HG02884 (cell line): ENCODE data around the gene CNTNAP2.
A peak's percentile ranks its signal among the peaks of the same experiment; 100 is the strongest.

Experiments used
- ATAC-seq: cut with Tn5 transposase; IDR thresholded peaks from one replicate; pipeline ENCODE4 v1.9.1; 2021; ENCODE audit warnings: mild to moderate bottlenecking, moderate library complexity; ENCODE audit not compliant: unreplicated experiment

CNTNAP2 gene

GRCh38 chr7:147944321-147944720 is 1827.7 kb downstream of the CNTNAP2 start:
- no peak for ATAC-seq

DNA sequence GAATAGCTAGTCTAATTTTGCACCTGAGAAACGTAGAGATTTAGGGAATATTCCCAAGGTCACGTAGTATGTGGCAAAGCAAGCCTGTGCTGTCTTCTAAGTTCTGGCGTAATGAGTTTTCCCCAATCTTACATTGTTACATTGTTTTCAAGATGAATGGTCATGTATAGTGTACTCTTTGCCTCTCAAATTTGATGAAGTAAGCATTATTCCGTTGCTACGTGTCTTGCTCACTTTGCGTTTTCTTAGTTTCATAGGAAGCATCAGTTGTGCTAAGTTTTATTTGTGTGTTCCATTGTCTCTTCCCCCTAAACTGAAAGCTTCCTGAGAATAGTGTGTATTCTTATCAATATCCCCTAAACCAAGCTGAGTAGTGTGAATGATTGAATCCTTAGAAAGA is 1836.3 kb downstream of the CNTNAP2 start:
- ATAC-seq = no peak

DNA sequence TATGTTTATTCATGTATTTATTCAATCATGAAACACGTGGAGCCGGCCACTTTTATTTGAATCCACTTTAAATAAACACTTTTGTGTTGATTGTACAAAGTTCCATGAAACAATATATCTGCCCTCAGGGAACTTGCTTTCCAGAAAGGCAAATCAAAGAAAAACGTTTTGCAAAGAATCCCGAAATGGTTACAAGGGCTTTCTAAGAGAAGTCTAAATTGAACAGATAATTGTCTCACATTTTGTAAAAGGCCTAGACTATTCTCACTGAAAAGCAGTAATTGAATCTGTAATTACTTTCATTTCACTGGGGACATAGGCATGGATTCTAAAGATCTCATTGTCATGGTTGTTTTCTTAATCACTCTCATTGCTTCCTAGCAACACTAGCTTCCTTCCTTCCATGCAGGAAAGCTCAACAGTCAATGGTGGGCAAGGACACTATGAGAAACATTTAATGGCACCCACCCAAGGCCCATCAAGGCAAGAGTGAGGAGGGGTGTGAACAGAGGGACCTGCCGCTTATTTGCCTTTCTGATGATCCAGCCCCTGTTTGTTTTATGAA is 1851.5 kb downstream of the CNTNAP2 start:
- no peak for ATAC-seq

DNA sequence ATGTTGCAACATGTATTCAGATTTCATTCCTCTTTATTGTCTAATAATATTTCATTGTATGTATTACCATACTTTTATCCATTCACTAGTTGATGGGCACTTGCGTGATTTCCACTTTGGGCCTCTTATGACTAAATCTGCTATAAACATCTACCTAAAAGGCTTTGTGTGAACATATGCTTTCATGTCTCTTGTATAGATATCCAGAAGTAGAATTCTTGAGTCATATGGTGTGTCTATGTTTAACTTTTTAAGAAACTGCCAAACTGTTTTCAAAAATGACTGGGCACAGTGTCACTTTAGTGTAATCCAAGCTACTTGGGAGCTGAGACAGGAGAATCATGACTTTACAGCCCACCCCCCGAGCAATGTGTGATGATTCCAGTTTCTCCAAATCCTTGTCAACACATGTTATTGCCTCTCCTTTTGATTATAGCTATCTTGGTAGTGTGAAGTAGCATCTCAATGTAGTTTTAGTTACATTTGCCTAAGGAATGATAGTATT is 1855.1 kb downstream of the CNTNAP2 start:
- ATAC-seq = no peak

GRCh38 chr7:147978201-147978600 is 1861.6 kb downstream of the CNTNAP2 start:
- ATAC-seq = no peak

- ATAC-seq = no peak
These were observed 1862.0 kb downstream of the CNTNAP2 start for GRCh38 chr7:147978651-147979050.

GRCh38 chr7:147980826-147981813 is 1864.5 kb downstream of the CNTNAP2 start:
- ATAC-seq = peak; percentile 91

GRCh38 chr7:147982307-147982706 is 1865.7 kb downstream of the CNTNAP2 start:
- ATAC-seq = no peak

GRCh38 chr7:147984265-147984664 is 1867.7 kb downstream of the CNTNAP2 start:
- ATAC-seq = no peak

DNA sequence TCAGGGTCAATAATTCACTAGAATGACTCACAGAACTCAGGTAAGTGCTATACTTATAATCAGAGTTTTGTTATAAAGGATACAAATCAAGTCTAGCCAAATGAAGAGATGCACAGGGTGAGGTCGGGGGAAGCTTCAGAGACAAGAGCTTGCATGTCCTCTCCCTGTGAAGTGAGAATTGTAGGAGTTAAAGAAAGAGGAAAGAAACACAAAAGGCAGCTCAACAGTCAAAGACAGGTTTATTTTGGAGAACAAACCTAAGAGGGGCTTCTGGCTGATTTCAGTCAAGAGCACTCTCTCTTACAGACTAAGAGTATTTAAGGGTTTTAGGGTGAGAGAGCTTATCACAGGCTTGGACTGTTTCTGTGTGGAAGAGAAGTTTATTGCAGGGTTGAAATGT is 1873.5 kb downstream of the CNTNAP2 start:
- ATAC-seq = no peak

- ATAC-seq = no peak
These were observed 1874.3 kb downstream of the CNTNAP2 start for GRCh38 chr7:147990942-147991341.

- no peak for ATAC-seq
These were observed 1876.1 kb downstream of the CNTNAP2 start for GRCh38 chr7:147992698-147993097.

DNA sequence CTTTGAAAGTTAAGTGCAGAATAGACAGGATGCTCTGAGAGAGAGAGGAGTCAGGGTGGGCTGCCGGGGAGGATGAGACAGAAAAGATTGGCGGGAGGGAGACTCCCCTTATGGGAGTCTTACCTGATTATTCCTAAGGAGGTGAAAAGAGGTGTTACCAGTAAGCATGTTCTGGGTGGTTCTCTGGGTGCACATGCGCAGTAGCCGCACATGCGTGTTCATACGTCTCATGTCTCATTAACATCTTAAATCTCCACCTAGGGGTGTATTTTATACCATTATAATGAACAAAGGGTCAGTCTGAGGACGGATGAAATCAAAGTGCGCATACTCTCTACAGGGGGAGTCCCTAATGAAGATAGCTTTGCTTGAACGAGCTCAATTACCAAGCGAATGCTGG is 1881.0 kb downstream of the CNTNAP2 start:
- ATAC-seq = no peak

- ATAC-seq = no peak
These were observed 1883.4 kb downstream of the CNTNAP2 start for GRCh38 chr7:147999962-148000361.

GRCh38 chr7:148011753-148012152 is 1895.2 kb downstream of the CNTNAP2 start:
- ATAC-seq = no peak

DNA sequence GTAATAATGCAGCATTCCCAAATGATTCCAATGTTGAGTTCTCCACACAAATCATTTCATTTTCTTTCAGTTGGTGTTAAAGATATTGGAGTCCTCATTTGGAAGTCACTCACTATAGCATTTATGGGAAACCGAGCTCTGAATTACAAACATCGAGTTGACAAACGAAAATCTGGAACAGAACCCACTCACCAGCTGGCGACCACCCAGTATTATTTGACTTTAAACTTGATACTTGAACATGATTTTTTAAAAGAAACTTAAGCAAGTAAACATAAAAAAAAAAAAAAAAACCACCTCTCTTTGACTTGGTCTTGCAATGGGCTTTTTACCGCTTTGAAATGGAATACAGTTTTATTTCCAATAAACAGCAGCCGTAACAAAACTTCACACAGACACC is 1897.4 kb downstream of the CNTNAP2 start:
- no peak for ATAC-seq

GRCh38 chr7:148014541-148014940 is 1897.9 kb downstream of the CNTNAP2 start:
- ATAC-seq = no peak

GRCh38 chr7:148017126-148017525 is 1900.5 kb downstream of the CNTNAP2 start:
- ATAC-seq = no peak

GRCh38 chr7:148020679-148021078 is 1904.1 kb downstream of the CNTNAP2 start:
- no peak for ATAC-seq

GRCh38 chr7:148021507-148022045 is 1905.0 kb downstream of the CNTNAP2 start:
- no peak for ATAC-seq

GRCh38 chr7:148022832-148023231 is 1906.2 kb downstream of the CNTNAP2 start:
- no peak for ATAC-seq

- no peak for ATAC-seq
These were observed 1910.1 kb downstream of the CNTNAP2 start for GRCh38 chr7:148026713-148027112.
